ENCODE results near the gene TNC.

TNC gene

GRCh38 chr9:115004545-115004944 lies 113.4 kb downstream of the TNC start:
- no peak for DNase-seq

- no peak for DNase-seq
Observed at GRCh38 chr9:115002371-115003120, 115.4 kb downstream of the TNC start.

- DNase-seq: no peak
Observed at GRCh38 chr9:115000217-115000639, 117.7 kb downstream of the TNC start.

DNA sequence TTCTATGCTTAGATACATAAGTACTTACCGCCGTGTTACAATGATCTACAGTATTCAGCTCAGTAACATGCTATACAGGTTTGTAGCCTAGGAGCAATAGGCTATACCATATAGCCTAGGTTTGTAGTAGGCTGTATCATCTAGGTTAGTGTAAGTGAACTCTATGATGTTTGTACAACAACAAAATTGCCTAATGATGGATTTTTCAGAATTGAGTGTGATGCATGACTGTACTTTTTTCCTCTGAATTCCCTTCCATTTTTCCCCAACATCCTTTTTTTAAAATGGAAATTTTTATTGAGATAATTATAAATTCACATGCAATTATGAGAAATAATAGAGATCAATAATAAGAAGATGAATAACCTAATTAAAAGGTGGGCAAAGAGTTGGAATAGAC lies 119.6 kb downstream of the TNC start:
- DNase-seq: no peak

DNA sequence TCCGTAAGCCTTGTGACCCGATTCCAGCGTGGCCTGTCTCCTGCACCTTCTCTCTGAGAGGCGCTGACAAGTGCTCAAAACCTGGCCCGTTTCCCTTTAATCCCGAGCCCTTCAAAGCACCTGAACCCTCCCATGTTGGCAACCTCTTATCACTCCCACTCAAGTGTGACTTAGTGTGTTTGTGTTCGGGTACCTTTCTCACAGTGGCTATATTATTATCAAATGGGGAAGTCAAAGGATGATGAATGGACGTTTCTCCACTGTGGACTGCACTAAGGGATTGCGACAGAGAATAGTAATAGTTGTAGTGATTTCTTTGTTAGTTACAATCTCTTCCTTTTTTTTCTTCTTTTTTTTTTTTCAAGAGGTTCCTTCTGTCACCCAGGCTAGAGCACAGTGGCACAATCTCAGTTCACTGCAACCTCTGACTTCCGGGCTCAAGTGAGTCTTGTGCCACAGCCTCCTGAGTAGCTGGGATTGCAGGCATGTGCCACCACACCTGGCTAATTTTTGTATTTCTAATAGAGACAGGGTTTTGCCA lies 122.2 kb downstream of the TNC start:
- DNase-seq: peak in 1 of 2 experiments; percentile 10

GRCh38 chr9:114994768-114995167 lies 123.2 kb downstream of the TNC start:
- DNase-seq: no peak

DNA sequence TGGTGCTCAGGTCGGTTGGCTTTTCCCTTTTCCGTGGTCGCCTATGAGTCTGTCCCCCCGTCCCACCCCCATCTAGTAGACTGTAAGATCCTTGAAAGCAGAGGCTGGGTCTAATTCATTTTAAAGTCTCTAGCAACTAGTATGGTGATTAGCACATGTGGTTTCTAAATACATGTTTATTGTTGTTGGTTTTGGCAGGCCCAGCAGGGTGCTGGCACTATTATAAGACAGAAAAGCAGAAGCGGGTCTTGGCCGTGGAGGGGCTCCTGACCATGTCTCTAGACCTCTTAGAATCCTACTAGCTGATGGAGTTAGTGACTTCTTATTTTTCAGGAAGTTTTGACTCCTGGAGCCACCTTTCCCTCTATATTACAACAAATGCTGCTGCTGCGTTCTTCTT lies 126.1 kb downstream of the TNC start:
- no peak for DNase-seq

GRCh38 chr9:114990901-114991300 lies 127.1 kb downstream of the TNC start:
- DNase-seq: no peak

GRCh38 chr9:114989600-114990410 lies 128.2 kb downstream of the TNC start:
- DNase-seq: no peak

DNA sequence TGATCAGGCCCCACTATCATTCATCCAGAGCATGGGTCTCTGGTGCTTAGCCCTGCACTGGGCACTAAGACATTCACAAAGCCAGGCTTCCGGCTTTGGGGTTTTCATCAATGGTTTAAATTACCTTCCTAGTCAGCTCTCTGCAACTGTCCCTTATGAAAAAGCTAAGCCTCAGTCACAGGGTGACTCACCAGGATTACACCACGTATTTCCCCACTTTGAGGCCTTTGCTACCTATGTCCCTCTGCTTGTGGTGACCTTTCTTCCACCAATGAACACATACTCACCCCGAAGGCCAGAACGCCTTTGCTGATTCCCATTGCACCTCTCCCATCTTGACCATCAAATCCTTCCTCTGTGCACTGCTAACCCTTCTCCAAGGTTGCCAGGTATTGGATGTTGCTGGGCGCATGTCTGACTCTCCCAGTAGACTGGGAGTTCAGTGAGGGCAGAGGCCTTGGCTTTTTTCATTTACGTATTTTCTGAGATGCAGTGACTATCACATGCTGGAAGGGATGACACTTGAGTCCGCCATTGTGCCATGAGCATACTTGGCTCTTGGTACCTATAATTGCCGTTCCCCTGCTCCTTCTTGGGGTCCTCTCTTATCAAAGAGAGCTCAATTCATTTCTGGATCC lies 128.9 kb downstream of the TNC start:
- peak; percentile 28 to 31 for DNase-seq

DNA sequence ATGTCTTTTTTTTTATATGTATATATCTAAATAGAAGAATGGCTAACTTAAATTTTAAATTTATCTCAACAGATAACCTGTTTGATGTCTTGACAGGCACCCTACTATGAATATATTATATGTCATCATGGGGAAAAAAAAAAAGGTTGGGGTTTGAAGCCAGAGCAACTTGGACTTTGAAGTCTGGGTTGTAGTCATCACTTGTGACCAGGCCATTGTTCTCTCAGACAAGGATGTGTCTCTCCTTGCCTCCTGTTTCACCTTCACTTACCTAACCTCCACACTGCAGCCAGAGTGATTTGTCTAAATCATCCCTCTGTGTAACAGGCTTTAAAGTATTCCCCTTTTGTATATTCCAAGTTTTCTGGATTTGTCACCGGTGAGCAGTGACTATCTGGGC lies 130.8 kb downstream of the TNC start:
- no peak for DNase-seq

DNA sequence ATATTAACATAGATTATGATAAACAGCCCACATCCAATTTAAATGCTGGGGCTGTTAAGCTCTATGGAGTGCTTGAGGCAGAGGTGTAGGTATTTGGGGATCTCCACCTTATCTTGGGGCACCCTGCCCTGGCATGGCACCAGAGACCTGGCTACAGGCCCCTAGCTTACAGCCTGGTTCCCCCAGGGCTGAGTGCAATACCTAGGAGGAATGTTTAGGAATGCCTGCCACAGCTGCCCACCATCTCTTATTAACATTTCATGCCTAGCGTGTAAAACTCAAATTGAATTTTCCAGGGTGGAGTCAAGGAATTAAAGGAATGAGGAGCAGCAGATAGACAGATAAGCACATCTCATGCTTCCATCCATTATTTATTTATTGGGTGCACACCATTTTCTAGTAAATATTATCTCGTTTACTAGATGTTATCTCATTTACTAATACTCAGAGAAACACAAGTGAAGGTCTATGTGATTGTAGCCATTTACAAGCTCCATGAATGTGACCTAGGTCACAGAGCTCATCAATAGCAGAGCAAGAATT lies 131.9 kb downstream of the TNC start:
- no peak for DNase-seq

DNA sequence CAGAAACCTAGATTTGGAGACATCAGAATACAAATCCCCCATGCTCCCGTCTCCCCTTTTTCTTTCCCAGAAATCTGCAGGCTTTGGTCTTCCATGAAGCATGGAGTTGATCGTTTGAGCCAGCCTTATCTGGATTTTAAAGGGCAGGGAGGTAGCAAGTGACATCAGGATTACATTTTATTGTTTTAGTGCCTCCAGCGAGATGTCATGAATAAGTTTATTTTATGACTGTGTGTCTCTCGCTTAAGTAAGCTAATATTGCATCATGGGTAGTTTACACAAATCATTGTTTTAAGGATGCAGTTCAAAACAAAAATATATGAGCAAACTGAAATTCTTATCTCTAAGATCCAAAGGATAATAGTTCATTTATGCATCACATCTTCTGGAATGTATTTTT lies 136.9 kb downstream of the TNC start:
- DNase-seq: no peak

GRCh38 chr9:114973216-114973615 lies 144.7 kb downstream of the TNC start:
- no peak for DNase-seq

GRCh38 chr9:114972510-114973136 lies 145.3 kb downstream of the TNC start:
- DNase-seq: no peak

Measured in Kasumi-1 (cell line).